UCSD-AML1 (cell line): Measurements from ENCODE around the gene GRIK2.
"Not testable (repeated sequence)": the region's sequence is repeated elsewhere in the genome, so short reads cannot be mapped to it uniquely, and the experiment has no call there.

Experiments used
- DNase-seq: peaks from one replicate; lab custom pipeline; 2025; ENCODE audit not compliant: unreplicated experiment; lab: John Stamatoyannopoulos, UW

GRIK2 gene

GRCh38 chr6:101986476-101986875 is 593.0 kb downstream of the GRIK2 start:
- no peak for DNase-seq

- DNase-seq, result no peak
Observed at GRCh38 chr6:101992286-101992685, 598.8 kb downstream of the GRIK2 start.

- no peak for DNase-seq
Observed at GRCh38 chr6:101994521-101994920, 601.0 kb downstream of the GRIK2 start.

- peak; percentile 3 for DNase-seq
Observed at GRCh38 chr6:102015431-102015830, 621.9 kb downstream of the GRIK2 start.

GRCh38 chr6:102022281-102022680 is 628.8 kb downstream of the GRIK2 start:
- no peak for DNase-seq

- no peak for DNase-seq
Observed at GRCh38 chr6:102022803-102023202, 629.3 kb downstream of the GRIK2 start.

GRCh38 chr6:102023977-102024657 is 630.6 kb downstream of the GRIK2 start:
- DNase-seq, result no peak

GRCh38 chr6:102026649-102027048 is 633.1 kb downstream of the GRIK2 start:
- no peak for DNase-seq

GRCh38 chr6:102028176-102028575 is 634.7 kb downstream of the GRIK2 start:
- no peak for DNase-seq

GRCh38 chr6:102038964-102039363 is 645.5 kb downstream of the GRIK2 start:
- no peak for DNase-seq

GRCh38 chr6:102039441-102039840 is 645.9 kb downstream of the GRIK2 start:
- DNase-seq, result no peak

- no peak for DNase-seq
Observed at GRCh38 chr6:102051001-102051400, 657.5 kb downstream of the GRIK2 start.

- no peak for DNase-seq
Observed at GRCh38 chr6:102051720-102052119, 658.2 kb downstream of the GRIK2 start.

GRCh38 chr6:102064142-102064541 is 670.6 kb downstream of the GRIK2 start:
- DNase-seq, result no peak

GRCh38 chr6:102066301-102066700 is 672.8 kb downstream of the GRIK2 start:
- DNase-seq, result no peak

GRCh38 chr6:102068349-102068929 is 674.9 kb downstream of the GRIK2 start:
- no peak for DNase-seq

GRCh38 chr6:102075539-102075938 is 682.0 kb downstream of the GRIK2 start:
- no peak for DNase-seq

- no peak for DNase-seq
Observed at GRCh38 chr6:102085257-102085656, 691.7 kb downstream of the GRIK2 start.

- not testable (repeated sequence) for DNase-seq
Observed at GRCh38 chr6:102088160-102088559, 694.7 kb downstream of the GRIK2 start.

GRCh38 chr6:102114402-102114801 is 720.9 kb downstream of the GRIK2 start:
- DNase-seq, result no peak

GRCh38 chr6:102115911-102116310 is 722.4 kb downstream of the GRIK2 start:
- no peak for DNase-seq

- no peak for DNase-seq
Observed at GRCh38 chr6:102118034-102118433, 724.5 kb downstream of the GRIK2 start.
